Measurements from ENCODE around the gene MICAL3.
"Not testable (repeated sequence)": the region's sequence is repeated elsewhere in the genome, so short reads cannot be mapped to it uniquely, and the experiment has no call there.

Gene MICAL3

DNA sequence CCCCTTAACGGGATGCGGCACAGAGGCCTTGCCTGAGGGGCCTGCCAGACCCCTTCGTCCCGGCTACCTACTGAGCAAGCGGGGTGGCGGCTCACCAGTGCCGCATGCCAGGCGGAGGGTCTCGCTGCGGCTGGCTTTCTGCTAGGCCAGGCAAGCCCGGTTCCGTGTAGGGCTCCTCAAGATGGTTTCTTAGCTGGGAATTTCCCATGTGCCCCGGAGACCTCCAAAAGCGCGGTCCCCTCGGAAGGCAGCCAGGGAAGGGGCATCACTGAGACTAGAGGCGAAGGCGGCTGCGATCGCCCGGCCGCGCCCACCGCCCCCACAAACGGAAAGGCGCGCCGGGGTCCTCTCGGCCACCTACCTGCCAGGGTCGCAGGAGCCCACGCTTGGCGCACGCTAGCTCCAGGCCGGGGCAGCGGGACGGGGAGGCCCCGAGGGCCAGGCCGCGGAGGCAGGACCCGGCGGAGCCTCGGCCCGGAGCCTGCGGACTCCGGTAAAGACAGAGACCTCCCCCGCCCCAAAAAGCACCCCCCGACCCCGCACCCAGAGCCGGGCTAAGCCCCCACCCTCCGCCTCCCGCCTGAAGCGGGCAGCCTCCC is 23.8 kb downstream of the MICAL3 start:
- DNase-seq (ENCODE audit: low read depth) = no peak

DNA sequence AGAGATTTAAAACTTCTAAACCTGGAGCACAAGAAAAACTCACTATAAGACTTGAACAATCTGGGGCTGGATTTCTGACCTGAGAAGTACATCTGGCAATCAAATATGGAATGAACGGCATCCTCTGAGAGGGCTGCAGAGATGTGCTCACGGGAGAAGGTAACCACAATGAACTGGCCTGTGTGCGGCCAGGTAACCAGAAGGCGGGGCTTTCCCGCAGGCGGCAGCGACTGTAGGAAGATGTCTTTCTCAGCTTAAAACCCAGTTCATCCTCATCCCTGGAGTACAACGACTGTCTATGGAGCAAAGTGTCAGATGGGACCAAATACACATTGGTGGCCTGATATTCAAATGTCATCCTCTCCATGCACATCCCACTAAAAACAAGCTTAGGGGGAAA is 24.5 kb downstream of the MICAL3 start:
- no peak for DNase-seq (ENCODE audit: low read depth)

GRCh38 chr22:17998913-17999312 is 25.4 kb downstream of the MICAL3 start:
- DNase-seq (ENCODE audit: low read depth) = no peak

GRCh38 chr22:17997456-17997855 is 26.9 kb downstream of the MICAL3 start:
- DNase-seq (ENCODE audit: low read depth) = no peak

GRCh38 chr22:17995256-17995655 is 29.1 kb downstream of the MICAL3 start:
- not testable (repeated sequence) for DNase-seq (ENCODE audit: low read depth)

- DNase-seq (ENCODE audit: low read depth) = no peak
These were observed 29.8 kb downstream of the MICAL3 start for GRCh38 chr22:17994424-17995108.

DNA sequence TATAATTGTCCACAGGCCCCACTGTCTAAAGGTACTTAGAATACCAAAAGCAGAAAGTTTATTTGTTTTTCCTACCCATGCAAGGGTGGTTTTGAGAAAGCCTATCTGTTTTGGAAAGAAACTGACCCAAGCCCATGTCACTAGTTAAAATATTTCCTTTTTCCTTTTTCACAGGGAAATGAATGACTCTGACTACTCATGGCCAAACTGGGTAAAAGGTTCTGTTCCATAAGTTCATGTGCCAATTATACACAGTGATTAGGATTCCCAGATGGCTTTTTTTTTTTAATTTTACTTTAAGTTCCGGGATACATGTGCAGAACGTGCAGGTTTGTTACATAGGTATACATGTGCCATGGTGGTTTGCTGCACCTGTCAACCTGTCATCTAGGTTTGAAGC is 31.4 kb downstream of the MICAL3 start:
- DNase-seq (ENCODE audit: low read depth) = not testable (repeated sequence)

GRCh38 chr22:17991992-17992391 is 32.4 kb downstream of the MICAL3 start:
- not testable (repeated sequence) for DNase-seq (ENCODE audit: low read depth)

DNA sequence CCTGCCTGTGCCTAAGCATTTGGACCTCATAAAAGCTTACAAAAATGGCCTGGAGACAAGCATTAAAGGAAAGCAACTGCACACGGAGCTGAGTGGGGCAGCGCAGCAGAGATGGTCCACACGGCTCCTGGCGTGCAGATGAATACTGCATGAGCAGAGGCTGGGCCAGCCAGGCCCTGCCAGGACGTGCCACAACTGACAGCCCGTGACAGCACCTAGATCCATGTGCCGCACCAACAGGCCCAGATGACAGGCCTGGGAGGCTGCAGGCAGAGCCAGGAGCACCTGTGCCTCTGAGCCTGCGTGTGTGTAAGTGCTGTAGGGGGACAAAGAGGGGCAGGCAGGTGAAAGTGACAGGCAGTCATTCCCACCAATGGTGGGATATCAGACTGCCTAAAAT is 33.4 kb downstream of the MICAL3 start:
- DNase-seq (ENCODE audit: low read depth) = no peak

GRCh38 chr22:17990147-17990546 is 34.2 kb downstream of the MICAL3 start:
- DNase-seq (ENCODE audit: low read depth) = no peak

GRCh38 chr22:17988800-17989513 is 35.4 kb downstream of the MICAL3 start:
- DNase-seq (ENCODE audit: low read depth) = no peak

- no peak for DNase-seq (ENCODE audit: low read depth)
These were observed 38.8 kb downstream of the MICAL3 start for GRCh38 chr22:17985606-17986005.

- not testable (repeated sequence) for DNase-seq (ENCODE audit: low read depth)
These were observed 39.3 kb downstream of the MICAL3 start for GRCh38 chr22:17985071-17985470.

DNA sequence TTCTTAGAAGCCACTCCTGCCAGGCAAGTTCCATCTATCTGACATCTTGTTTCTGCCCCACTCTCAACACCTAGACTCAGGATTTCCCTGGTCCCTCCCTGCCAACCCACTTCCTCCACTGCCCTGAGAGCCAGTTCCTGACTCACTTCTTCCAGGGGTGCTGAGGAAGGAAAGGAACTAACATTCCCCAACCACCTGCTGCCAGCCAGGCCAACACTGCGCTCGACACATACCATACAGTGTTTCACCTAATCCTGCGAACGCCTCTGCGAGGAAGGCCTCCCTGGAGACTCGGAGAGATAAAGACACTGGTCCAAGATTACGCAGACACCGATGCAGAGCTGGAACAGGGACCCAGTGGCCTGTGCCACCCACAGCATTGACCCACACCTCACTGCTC is 40.2 kb downstream of the MICAL3 start:
- no peak for DNase-seq (ENCODE audit: low read depth)

DNA sequence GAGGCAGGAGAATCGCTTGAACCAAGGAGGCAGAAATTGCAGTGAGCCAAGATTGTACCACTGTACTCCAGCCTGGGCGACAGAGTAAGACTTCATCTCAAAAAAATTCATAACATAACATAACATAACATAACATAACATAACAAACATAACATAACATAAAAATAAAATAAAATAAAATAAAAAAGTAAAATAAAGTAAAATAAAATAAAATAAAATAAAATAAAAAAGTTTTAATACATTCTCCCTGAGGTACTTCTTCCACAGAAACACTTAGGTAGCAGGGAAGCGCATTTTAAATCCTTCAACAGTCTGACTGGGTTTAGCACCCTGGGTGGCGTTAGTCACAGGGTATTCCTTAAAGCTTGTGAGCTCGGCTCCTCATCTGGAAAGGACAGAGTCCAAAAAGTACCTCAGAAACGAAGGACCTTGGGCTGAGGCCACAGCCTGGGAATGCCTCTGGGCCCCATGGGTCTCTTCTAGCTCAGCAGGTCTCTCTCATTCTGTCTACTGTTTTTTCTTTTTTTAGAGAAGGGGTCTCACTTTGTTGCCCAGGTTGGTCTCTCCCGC is 41.7 kb downstream of the MICAL3 start:
- DNase-seq (ENCODE audit: low read depth) = no peak

DNA sequence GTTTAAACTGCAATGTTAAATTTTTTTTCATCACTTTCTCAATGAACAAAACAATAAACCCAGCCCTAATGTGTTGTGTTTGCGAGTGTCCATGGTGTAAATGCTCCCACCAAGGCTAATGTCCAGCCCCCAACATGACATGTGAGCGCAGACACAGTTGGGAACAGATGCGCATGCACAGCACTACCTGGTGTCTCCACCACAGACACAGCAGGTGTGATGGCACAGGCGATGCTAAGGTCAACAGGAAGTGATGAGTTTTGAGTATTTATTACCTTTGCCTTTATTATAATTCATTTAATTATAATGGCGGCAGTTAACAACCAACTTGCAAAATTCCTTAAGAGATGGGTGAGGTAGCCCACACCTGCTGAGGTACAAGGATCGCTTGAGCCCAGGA is 42.9 kb downstream of the MICAL3 start:
- no peak for DNase-seq (ENCODE audit: low read depth)

- no peak for DNase-seq (ENCODE audit: low read depth)
These were observed 43.7 kb downstream of the MICAL3 start for GRCh38 chr22:17980638-17981051.

DNA sequence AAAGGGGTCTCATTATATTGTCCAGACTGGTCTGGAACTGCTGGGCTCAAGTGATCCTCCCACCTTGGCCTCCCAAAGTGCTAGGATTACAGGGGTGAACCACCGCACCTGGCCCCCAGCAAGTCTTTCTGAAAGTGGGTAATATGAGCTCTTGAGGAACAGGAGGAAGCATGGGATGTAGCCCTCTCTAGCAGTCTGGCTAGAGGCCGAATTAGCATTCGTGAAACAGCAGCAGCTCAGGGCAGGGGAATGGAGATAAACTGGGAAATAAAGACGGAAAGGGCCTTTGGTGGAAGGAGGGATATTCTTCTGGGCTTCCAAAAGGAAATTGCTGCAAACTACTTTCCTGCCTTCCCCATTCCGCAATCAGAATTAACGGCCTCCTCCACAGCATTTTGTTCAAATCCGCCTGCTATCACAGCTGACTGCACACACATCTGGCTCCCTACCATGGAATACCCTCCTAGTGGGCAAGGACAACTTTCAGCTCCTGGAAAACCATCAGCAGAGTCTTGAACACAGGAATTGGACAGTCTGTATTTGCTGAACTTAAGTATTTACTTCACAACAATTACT is 44.3 kb downstream of the MICAL3 start:
- no peak for DNase-seq (ENCODE audit: low read depth)

- DNase-seq (ENCODE audit: low read depth) = no peak
These were observed 46.3 kb downstream of the MICAL3 start for GRCh38 chr22:17978027-17978426.

GRCh38 chr22:17977371-17977770 is 47.0 kb downstream of the MICAL3 start:
- DNase-seq (ENCODE audit: low read depth) = no peak

GRCh38 chr22:17976121-17976520 is 48.2 kb downstream of the MICAL3 start:
- no peak for DNase-seq (ENCODE audit: low read depth)

- DNase-seq (ENCODE audit: low read depth) = no peak
These were observed 49.5 kb downstream of the MICAL3 start for GRCh38 chr22:17974703-17975372.

Data from GM04503 (cell line).